Bronchial epithelial cell (primary cell): Measurements from ENCODE around the gene ST3GAL3. TPM values are rescaled to one million over a fixed set of nuclear protein-coding genes. Genes with fewer than 3 reads are reported as not detected.
A peak's percentile ranks its signal among the peaks of the same experiment; 100 is the strongest.

ENCODE experiments used
- DNase-seq: peaks from one replicate; pipeline ENCODE4 v3.0.0-alpha.2; 2010; ENCODE audit warnings: low read depth
- FAIRE-seq: peaks from 2 replicates; lab custom pipeline; 2011; peaks lifted over from hg19 to GRCh38; lab: Jason Lieb, UNC
- H3K27me3 ChIP-seq: 2 replicates; pipeline ENCODE4 v1.5.1; 2011; ENCODE audit warnings: low read length; ENCODE audit not compliant: control insufficient read depth, insufficient read depth
- H3K36me3 ChIP-seq: 2 replicates; pipeline ENCODE4 v1.5.1; 2011; ENCODE audit warnings: low read length; ENCODE audit not compliant: control insufficient read depth, insufficient read depth
- H3K4me3 ChIP-seq: 2 replicates; pipeline ENCODE4 v1.5.1; 2011; ENCODE audit warnings: mild to moderate bottlenecking, low read depth, low read length, control low read depth
- CTCF ChIP-seq: IDR thresholded peaks from 2 replicates; pipeline ENCODE4 v1.5.1; 2011; ENCODE audit warnings: mild to moderate bottlenecking, moderate library complexity, low read length, control low read depth, inconsistent platforms; ENCODE audit not compliant: insufficient read depth, severe bottlenecking
- total RNA-seq: library from RNA; depleted of rRNA; stranded (reverse); fragments of >200 nt; gene quantifications from 2 replicates; pipeline ENCODE4 v1.2.1, GENCODE V29; 2014

ST3GAL3 gene
- 6.7 and 10.3 TPM in 2 replicates for total RNA-seq

- FAIRE-seq, result no peak
Measured at GRCh38 chr1:43707190-43708001, at the start of gene ST3GAL3. Gene ST3GAL3, plus strand, starts transcription at chr1:43707536. Its CDS starts 28,727 bp downstream, at chr1:43736263.

GRCh38 chr1:43659212-43660166, 47.8 kb upstream of the ST3GAL3 start:
- H3K36me3 ChIP-seq, result peaks cover 38% of the 10 kb centered on the region
- TF ChIP-seq CTCF, result no peak
- no peak overlapping the region for H3K4me3 ChIP-seq
- no peaks in the 10 kb centered on the region for H3K27me3 ChIP-seq
- DNase-seq (no peak), FAIRE-seq (no peak)

More at GRCh38 chr1:43707190-43708001, at the start of gene ST3GAL3:
- Histone ChIP-seq H3K4me3 (peak within 1 kb of the TSS; percentile 67), H3K27me3 (no peaks in the 10 kb centered on the region), H3K36me3 (peaks cover 13% of the 10 kb centered on the region)
- no peak for TF ChIP-seq CTCF
- peak; percentile 85 for DNase-seq

GRCh38 chr1:43660355-43660754, 47.0 kb upstream of the ST3GAL3 start:
- no peak for FAIRE-seq
- Histone ChIP-seq H3K4me3 (no peak overlapping the region), H3K27me3 (no peaks in the 10 kb centered on the region), H3K36me3 (peaks cover 35% of the 10 kb centered on the region)
- DNase-seq, result no peak
- no peak for TF ChIP-seq CTCF

- Histone ChIP-seq H3K36me3 (peaks cover 44% of the 10 kb centered on the region), H3K4me3 (no peak overlapping the region), H3K27me3 (no peaks in the 10 kb centered on the region)
- TF ChIP-seq CTCF, result no peak
- no peak for DNase-seq
- FAIRE-seq, result no peak
Measured at GRCh38 chr1:43664369-43664768, 43.0 kb upstream of the ST3GAL3 start.

- DNase-seq (peak; percentile 99), FAIRE-seq (no peak)
- Histone ChIP-seq H3K4me3 (no peak overlapping the region), H3K36me3 (peaks cover 45% of the 10 kb centered on the region), H3K27me3 (no peaks in the 10 kb centered on the region)
- no peak for TF ChIP-seq CTCF
Measured at GRCh38 chr1:43666608-43667007, 40.7 kb upstream of the ST3GAL3 start.
